ENCODE results near the gene NSL1.
"Not testable (repeated sequence)": the region's sequence is repeated elsewhere in the genome, so short reads cannot be mapped to it uniquely, and the experiment has no call there.

Gene NSL1, protein sequence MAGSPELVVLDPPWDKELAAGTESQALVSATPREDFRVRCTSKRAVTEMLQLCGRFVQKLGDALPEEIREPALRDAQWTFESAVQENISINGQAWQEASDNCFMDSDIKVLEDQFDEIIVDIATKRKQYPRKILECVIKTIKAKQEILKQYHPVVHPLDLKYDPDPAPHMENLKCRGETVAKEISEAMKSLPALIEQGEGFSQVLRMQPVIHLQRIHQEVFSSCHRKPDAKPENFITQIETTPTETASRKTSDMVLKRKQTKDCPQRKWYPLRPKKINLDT

GRCh38 chr1:212791676-212792395, at the start of gene NSL1, which contains the start of gene TATDN3:
NSL1 (minus strand) TSS chr1:212791777; CDS start chr1:212791763, 14 bp downstream.
TATDN3 (plus strand) TSS chr1:212791894; CDS start chr1:212791922, 28 bp downstream.
- peak; percentile 58 for DNase-seq

GRCh38 chr1:212838145-212838544, 46.6 kb upstream of the NSL1 start:
- DNase-seq = no peak

- DNase-seq = not testable (repeated sequence)
These were observed 41.9 kb upstream of the NSL1 start for GRCh38 chr1:212833211-212834207.

DNA sequence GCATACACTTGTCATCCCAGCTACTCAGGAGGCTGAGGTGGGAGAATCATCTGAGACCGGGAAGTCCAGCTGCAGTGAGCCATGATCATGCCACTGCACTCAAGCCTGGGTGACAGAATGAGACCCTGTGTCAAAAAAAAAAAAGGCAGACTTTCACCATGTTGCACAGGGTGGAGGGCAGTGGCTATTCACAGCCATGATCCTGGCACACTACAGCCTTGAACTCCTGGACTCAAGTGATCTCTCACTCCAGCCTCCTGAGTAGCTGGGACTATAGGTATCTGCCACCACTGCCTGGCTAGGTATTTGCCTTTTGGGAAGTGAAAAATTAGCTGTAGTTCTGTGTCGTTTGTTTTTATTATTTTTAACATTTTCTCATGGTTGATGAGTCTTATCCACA, 36.8 kb upstream of the NSL1 start:
- no peak for DNase-seq

DNA sequence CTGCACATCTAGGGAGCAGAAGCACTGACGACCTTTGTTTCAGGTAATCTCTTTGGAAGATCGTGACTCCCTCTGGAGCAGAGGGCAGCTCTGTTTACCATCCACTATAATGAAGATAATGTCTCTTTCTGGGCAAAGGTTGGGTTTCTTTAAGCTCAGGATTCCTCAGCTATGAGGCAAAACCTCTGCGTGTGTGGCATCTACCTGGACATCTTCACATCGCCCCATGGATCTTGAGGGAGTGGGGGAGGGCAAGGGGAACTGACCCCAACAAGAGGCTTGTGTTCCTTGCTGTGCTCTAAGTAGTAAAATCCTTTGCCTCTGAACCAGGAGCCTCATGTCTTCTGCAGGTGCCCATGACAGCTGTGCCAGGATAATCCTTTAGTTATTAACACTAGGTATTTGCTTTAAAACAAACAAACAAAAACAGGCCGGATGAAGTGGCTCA, 36.3 kb upstream of the NSL1 start:
- no peak for DNase-seq

DNA sequence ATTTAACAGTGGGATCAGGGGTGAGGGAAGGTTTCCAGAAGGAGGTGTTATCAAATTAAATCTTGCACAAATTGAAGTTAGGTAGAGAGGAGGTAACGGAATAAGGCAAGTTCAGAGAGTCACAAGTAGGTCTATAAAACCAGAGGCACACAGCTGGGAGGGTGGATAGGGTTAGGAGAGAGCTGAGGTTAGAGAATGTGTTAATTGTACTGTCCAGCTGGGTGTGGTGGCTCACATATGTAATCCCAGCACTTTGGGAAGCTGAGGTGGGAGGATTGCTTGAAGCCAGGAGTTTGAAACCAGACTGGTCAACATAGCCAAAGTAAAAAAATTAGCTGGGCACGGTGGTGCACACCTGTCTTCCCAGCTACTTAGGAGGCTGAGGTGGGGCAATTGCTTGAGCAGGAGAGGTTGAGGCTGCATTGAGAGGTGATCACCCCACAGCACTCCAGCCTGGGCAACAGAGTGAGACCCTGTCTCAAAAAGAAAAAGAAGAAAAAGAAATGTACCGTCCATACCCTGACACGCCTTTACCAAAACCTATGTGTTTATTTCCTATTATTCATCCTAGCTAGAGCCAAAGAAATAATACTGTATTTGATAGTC, 35.7 kb upstream of the NSL1 start:
- no peak for DNase-seq

GRCh38 chr1:212825798-212826452, 34.3 kb upstream of the NSL1 start:
- DNase-seq = no peak

DNA sequence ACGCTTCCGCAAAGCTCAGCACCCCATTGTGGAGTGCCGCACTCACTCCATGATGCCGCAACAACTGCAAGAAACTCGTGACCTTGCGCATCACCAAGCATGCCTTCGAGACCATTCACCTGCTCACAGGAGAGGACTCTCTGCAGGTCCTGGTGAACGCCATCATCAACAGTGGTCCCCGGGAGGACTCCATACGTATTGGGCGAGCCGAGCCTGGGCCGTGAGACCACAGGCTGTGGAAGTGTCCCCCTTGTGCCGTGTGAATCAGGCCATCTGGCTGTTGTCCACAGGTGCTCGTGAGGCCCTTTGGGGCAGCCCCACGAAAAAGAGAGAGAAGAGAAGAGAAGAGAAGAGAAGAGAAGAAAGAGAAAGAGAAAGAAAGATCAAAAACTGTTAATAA, 32.6 kb upstream of the NSL1 start:
- no peak for DNase-seq

DNA sequence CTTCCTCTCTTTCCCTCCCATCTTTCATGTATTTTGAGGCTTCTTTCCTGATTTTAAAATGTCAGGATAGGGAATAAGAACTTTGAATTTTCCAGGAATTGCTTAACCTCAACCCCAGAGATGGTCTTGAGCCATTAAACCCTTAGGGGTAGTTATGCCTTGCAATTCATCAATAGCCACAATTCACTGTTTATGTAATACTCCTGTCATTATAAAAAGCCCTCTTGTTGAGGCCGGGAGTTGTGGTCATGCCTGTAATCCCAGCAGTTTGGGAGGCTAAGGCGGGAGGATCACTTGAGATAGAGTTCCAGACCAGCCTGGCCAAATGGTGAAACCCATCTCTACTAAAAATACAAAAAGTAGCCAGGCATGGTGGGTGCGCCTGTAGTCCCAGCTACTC, 31.4 kb upstream of the NSL1 start:
- no peak for DNase-seq

DNA sequence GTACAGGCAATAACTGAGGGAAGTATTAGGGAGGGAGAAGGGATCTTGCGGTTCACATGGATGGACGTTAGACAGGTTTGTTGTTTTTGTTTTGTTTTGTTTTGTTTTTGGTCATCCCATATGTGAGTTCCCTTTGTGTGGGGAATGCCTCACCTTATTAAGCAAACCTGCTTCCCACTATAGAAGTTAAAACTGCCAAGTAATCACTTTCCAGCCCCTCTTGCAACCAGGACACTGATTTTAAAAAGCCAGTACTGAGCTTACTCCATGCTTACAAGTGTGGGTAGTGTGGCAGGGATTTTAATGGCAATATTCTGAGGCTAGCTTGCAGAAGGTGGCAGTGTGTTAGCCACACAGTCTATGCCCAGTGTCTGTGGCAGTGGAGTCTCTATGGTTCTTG, 29.4 kb upstream of the NSL1 start:
- DNase-seq = no peak

DNA sequence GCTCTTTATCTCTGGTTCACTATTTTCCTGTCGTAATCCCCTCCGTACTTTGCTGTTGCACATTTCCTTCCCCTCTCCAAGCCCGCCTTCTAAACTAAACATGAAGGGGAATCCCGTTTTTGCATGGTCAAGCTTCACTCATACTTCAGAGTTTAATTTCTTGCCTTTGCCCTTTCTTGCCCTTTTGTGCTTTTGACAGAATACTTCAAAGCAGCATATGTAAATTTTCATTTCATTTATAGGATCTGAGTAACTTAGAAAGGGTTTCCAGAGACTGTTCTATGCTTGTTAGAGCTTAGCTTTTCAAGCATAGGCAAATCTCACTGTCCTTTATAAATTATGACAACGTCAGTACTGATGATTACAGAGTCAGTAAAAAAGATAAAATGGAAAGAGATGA, 28.1 kb upstream of the NSL1 start:
- DNase-seq = no peak

GRCh38 chr1:212816567-212817278, 25.1 kb upstream of the NSL1 start:
- DNase-seq = no peak

DNA sequence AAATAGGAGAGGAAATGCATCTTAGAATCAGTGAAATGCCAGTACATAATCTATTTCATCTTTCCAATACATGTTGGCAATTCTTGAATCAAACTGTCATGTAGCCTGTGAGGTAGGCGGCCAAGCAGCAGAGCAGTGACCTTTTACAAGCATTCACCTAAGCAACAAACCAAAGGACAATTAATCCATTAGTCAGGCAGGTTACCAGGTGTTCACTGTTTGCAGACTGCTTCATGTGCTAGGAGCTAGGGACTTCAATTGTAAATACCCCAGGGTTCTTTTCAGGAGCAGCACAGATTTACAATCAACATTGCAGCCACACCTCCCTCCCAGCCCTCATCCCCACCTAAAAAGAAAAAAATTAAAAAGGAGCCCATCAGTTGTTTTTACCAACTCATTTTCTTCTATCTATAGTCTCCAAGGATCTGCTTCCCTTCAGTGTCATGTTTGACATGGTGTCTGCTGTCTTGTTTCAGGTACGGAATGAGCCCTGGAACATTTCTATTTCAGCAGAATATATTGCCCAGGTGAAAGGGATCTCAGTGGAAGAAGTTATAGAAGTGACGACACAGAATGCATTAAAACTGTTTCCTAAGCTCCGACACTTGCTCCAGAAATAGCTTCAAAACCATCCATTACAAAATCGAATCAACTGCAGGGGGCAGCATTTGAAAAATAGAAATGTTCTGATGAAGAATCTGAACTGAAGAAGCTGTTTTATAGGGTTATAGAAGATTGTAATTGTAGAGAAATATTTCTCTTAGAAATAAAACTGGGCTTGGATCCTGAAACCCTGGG, 23.2 kb upstream of the NSL1 start:
- DNase-seq = no peak

DNA sequence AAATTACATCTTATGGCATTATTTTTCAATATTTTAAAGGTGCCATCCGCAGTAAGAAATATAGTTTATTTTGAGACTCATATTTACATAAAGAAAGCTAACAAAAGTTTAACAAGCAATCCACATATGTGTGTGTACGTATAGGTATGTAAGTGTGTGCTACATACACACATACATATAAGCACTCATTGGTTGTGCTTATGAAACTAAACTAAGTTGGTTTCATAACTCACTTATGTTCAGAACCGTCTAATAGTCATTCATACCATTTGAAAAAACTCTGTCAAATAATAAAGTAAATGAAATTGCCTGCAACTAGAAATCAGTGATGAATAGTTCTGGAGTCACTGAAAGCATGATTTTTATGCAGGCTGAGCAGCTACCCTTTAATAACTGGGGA, 14.2 kb upstream of the NSL1 start:
- no peak for DNase-seq

DNA sequence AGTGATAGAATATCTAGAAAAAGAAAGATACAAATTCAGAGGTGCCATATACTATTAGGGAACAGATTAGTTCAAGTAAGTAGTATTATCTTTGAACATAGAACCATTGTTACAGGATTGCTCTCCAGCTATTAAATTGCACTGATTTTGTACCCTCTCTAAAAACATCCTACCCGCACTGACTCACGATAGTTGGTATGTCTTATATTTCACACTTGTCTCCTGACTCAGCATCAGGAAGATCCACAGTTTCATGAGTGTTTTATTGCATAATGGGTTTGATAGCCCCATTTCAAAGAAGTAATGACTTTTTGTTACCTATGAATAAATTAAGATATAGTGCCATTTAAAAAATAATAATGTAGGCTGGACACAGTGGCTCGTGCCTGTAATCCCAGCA, 6.1 kb upstream of the NSL1 start:
- DNase-seq = no peak

GRCh38 chr1:212794561-212795014, 3.0 kb upstream of the NSL1 start:
- no peak for DNase-seq

DNA sequence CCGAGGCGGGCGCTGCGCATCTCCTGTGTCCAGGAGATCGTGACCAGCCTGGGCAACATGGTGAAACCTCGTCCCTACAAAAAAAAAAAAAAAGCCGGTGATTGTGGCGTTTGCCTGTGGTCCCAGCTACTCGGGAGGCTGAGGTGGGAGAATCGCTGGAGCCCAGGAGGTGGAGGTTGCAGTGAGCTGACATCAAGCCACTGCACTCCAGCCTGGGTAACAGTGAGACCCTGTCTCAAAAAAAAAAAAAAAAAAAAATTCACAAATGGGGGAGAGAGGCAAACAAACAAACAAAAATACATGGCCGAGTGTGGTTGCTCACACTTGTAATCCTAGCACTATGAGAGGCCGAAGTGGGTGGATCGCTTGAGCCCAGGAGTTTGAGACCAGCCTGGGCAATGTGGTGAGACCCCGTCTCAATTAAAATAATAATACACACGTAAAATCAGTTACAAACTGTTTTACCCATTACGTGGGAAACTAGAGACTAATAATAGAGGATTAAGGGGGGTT, 875 bp upstream of the NSL1 start:
- DNase-seq = no peak

- DNase-seq = no peak
These were observed 309 bp downstream of the NSL1 start for GRCh38 chr1:212791261-212791675.

GRCh38 chr1:212785871-212786270, 5.7 kb downstream of the NSL1 start:
- DNase-seq = no peak

- no peak for DNase-seq
These were observed 7.6 kb downstream of the NSL1 start for GRCh38 chr1:212783976-212784375.

All from cortex of kidney (tissue), 1 donor.